RWPE1 (cell line): ENCODE data around the gene CD81.

Experiments used
- CTCF ChIA-PET: fragments of 350-600 bp; sonication (Branson Sonifier 250); formaldehyde crosslinking; extraction: SDS; loops from one replicate; lab custom pipeline; 2021; lab: Yijun Ruan, JAX
- POLR2A ChIA-PET: fragments of 400-600 bp; formaldehyde crosslinking; extraction: SDS; loops from one replicate; lab custom pipeline; 2020; ENCODE audit warnings: antibody characterized with exemption; ENCODE audit not compliant: low non-redundant PET; lab: Yijun Ruan, JAX
- DNase-seq: peaks from one replicate; pipeline ENCODE4 v3.0.0; 2012; ENCODE audit warnings: low spot score
- H3K27ac ChIP-seq: fragments of 450-650 bp; 2 replicates; pipeline ENCODE4 v1.5.1; 2017
- TF ChIP-seq, protein P1 (sequence below): fragments of 450-650 bp; conservative IDR thresholded peaks from 2 replicates; pipeline ENCODE4 v1.5.1; 2017; ENCODE audit warnings: low read depth, mild to moderate bottlenecking

The CD81 gene

GRCh38 chr11:2375964-2376551 is 1.1 kb upstream of the CD81 start:
- POLR2A ChIA-PET = interaction anchor here (0.6 kb wide), 1 partner anchor 1466 kb away, joined by 6 read pairs; no protein-coding TSS in a partner anchor
- CTCF ChIA-PET = interaction anchor here (0.6 to 1.4 kb wide), 2 partner anchors 25 to 106 kb away, joined by 3 read pairs; partner anchors contain the start of genes ASCL2 and TSSC4
- DNase-seq = no peak
- no peak overlapping the region for H3K27ac ChIP-seq
- TF ChIP-seq, protein P1, sequence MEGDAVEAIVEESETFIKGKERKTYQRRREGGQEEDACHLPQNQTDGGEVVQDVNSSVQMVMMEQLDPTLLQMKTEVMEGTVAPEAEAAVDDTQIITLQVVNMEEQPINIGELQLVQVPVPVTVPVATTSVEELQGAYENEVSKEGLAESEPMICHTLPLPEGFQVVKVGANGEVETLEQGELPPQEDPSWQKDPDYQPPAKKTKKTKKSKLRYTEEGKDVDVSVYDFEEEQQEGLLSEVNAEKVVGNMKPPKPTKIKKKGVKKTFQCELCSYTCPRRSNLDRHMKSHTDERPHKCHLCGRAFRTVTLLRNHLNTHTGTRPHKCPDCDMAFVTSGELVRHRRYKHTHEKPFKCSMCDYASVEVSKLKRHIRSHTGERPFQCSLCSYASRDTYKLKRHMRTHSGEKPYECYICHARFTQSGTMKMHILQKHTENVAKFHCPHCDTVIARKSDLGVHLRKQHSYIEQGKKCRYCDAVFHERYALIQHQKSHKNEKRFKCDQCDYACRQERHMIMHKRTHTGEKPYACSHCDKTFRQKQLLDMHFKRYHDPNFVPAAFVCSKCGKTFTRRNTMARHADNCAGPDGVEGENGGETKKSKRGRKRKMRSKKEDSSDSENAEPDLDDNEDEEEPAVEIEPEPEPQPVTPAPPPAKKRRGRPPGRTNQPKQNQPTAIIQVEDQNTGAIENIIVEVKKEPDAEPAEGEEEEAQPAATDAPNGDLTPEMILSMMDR = no peak

DNA sequence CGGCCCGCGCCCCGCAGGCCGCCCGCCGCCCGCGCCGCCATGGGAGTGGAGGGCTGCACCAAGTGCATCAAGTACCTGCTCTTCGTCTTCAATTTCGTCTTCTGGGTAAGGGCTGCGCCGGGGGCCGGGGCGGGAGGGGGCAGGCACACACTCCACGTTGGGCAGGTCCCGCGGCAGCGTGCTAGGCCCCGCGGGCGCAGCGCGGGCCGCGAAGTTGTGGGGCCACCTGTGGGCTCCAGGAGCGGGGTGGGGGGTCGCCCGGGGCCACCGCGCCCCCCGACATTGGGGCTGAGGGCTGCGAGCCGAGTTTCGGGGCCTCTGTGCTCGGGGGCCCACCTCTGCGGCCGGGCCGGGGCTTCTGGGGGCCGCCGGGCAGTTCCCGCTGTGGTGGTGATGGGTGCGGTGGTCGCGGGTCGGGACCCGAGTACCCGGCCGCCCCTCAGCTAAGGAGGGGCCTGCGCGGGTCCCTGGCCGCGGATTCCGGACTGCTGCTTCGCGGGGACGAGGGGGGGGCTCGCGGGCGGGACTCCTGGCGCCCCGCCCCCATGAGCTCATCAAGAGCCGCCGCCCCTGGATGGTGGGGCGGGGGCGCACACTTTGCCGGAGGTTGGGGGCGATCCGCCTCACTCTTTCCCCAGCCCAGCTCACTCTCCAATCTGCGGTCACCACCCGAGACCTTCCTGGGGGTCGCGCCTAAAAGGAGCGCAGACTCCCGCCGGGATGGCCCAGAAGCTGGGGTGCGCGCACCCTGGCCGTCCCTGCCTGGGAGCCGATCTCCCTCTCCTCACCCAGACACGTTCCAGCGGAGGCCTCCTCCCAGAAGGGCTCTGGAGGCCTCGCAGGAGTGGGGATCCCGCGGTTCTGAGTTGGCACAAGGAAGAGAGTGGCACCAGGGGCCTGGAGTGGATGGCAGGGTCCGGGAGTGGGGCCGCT is 667 bp downstream of the CD81 start:
- DNase-seq = peak; percentile 68
- H3K27ac ChIP-seq = peak overlapping the region; percentile 99
- ChIA-PET CTCF (interaction anchor here (1.0 kb wide), 1 partner anchor 42 kb away, joined by 4 read pairs; no protein-coding TSS in a partner anchor), POLR2A (interaction anchor here (1.8 kb wide), 1 partner anchor 9 kb away, joined by 8 read pairs; no protein-coding TSS in a partner anchor)
- TF ChIP-seq, protein P1 = no peak

DNA sequence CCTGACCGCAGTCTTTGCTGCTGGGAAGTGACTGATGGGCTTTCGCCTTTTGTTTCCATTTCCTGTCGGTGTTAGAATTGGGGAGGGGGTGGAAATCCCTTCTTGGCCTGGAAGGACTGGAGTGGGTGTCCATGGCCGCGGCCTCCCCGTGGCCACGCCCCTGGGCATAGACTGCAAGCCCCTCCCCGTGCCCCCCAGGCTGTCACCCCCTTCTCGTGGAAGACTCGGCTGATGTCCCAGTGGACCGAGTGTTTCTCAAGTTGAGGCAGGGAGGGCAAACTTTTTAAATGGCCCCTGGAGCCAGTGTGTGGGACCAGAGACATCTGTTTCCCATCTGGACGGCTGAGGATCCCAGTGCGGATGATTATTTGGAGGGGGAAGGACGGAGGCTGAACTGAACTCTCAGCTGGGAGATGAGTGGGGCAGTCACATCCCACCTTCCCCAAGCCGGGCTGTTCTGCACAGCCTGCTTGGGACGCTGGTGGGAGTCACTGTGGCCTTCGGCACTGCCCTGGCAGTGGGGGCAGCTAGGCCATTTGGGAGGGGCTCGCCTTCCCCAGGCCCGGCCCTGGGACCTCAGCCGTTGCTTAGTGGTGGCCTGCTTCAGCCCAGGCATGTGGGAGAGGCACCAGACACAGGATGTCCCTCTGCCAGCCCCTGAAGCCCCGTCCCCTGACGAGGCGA is 1.6 kb downstream of the CD81 start:
- TF ChIP-seq, protein P1 = no peak
- ChIA-PET POLR2A (interaction anchor here (1.8 kb wide), 1 partner anchor 8 kb away, joined by 8 read pairs; no protein-coding TSS in a partner anchor), CTCF (no interaction called here)
- H3K27ac ChIP-seq = peak overlapping the region; percentile 99
- DNase-seq = no peak

DNA sequence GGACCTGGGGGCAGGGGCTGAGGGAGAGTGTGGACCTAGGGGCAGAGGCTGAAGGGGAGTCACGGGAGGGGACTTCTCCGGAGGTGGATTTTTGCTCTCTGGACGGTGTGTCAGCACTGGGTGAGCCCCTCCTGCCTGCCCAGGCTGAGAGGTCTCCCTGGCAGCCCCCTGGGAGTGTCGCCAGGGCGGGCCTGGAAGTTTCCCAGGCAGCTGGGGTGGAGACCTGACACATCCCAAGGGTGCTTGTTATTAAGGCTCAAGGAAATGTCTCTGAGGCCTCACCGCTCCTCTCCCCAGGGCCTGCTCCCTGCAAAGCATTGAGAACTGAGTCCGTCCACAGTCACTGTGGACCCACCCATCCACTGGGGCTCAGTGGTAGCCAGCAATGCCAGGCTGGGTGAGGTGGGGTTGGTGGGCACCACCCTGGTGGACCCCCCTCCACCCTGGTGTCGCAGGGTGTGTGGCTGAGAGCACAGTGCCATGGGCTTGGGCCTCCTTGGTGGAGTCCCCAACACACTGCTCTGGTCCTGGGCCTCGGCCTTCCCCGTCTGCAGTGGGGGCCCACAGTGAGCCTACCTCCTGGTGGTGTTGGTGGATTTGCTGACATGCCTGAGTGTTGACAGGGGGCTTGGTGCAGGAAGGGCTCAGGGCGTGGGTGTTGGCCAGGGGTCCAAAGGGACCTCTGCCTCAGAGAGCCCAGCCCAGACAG is 2.5 kb downstream of the CD81 start:
- DNase-seq = no peak
- CTCF ChIA-PET = no interaction called here
- peak overlapping the region; percentile 99 for H3K27ac ChIP-seq
- TF ChIP-seq, protein P1 = no peak
- POLR2A ChIA-PET = no interaction called here

DNA sequence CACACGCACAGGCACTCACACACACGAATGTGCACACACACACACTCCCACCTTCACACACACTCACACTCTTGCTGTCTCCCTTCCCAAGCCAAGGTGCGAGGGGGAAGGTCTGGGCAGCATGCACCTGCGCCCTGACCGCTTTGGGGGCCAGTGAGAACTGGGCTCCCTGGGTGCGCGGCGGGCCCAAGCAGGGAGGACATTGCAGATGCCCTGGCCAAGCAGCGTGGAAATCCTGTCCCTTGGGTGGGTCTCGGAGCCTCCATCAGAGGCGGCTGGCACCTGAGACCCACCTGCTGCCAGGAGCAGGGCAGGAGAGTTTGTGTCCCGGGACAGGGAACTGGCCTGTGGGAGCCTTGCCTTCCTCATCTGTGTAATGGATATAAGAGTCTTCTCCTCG is 3.3 kb downstream of the CD81 start:
- DNase-seq = no peak
- TF ChIP-seq, protein P1 = no peak
- ChIA-PET CTCF (interaction anchor here (1.2 kb wide), 1 partner anchor 75 kb away, joined by 4 read pairs; no protein-coding TSS in a partner anchor), POLR2A (no interaction called here)
- peak overlapping the region; percentile 99 for H3K27ac ChIP-seq
